ENCODE results near the gene DNM3. TPM values are rescaled to one million over a fixed set of nuclear protein-coding genes. Genes with fewer than 3 reads are reported as not detected.

Gene DNM3
- total RNA-seq, 1 experiment from 2014 or later: 2.7 TPM

GRCh38 chr1:172423336-172423735 lies 582.0 kb downstream of the DNM3 start:
- no peak overlapping the region for H3K4ac ChIP-seq (ENCODE audit: low read depth, low read length)

More at GRCh38 chr1:172423336-172423735, 582.0 kb downstream of the DNM3 start:
- Histone ChIP-seq H4K8ac (replicated peaks; ENCODE audit: insufficient read length, low read depth, low read length) (no peak overlapping the region), H3K79me1 (ENCODE audit: insufficient read depth, low read depth, low read length, poor library complexity, severe bottlenecking) (no peaks in the 10 kb centered on the region), H3K27me3 (ENCODE audit: insufficient read depth, low read length) (no peaks in the 10 kb centered on the region), H3K4me1 (ENCODE audit: insufficient read depth, low read length) (no peaks in the 10 kb centered on the region), H2BK20ac (ENCODE audit: low read depth, low read length, poor library complexity, severe bottlenecking) (no peak overlapping the region), H3K14ac (ENCODE audit: insufficient read depth, low read length) (no peak overlapping the region), H2AK5ac (ENCODE audit: insufficient read length, low read length) (no peak overlapping the region), H3K56ac (ENCODE audit: insufficient read length, low read depth, low read length) (no peak overlapping the region), H3K18ac (ENCODE audit: insufficient read length, low read depth, low read length) (no peak overlapping the region), H3K4me2 (ENCODE audit: insufficient read depth, insufficient read length, low read length) (no peak overlapping the region), H4K91ac (ENCODE audit: insufficient read length, low read depth, low read length) (no peak overlapping the region), H4K20me1 (ENCODE audit: control insufficient read depth, insufficient read depth, insufficient read length) (no peaks in the 10 kb centered on the region), H4K5ac (ENCODE audit: insufficient read length, low read depth, low read length) (no peak overlapping the region), H2BK12ac (ENCODE audit: insufficient read length, low read depth, low read length) (no peak overlapping the region), H2BK120ac (ENCODE audit: low read depth, low read length, poor library complexity, severe bottlenecking) (no peak overlapping the region), H3K23me2 (ENCODE audit: insufficient read length, low read depth, low read length, poor library complexity, severe bottlenecking) (no peaks in the 10 kb centered on the region), H2BK15ac (ENCODE audit: low read depth, low read length) (no peak overlapping the region), H2AFZ (ENCODE audit: low read length) (no peak overlapping the region), H3K9me3 (ENCODE audit: control insufficient read depth, low read depth, low read length) (no peaks in the 10 kb centered on the region), H2BK5ac (ENCODE audit: insufficient read length, low read length) (no peak overlapping the region), H3K27ac (ENCODE audit: insufficient read length, low read depth, low read length) (no peak overlapping the region), H3T11ph (ENCODE audit: low read length) (no peak overlapping the region), H3K79me2 (ENCODE audit: insufficient read depth, low read length) (no peaks in the 10 kb centered on the region), H3K23ac (ENCODE audit: insufficient read length, low read depth, low read length) (no peak overlapping the region), H3K9ac (ENCODE audit: extremely low read depth, insufficient read length, low read length) (no peak overlapping the region)
- no CpG with 5 or more reads among the region's 2 CpGs for WGBS (ENCODE audit: extremely low coverage, insufficient read length, low lambda C conversion rate)
- Mint-ChIP-seq H3K36me3 (ENCODE audit: insufficient read depth in 1 of 3, low read depth in 3 of 3) (no peaks in the 10 kb centered on the region; a peak in 1 of 7 replicates), H3K4me3 (no peak overlapping the region), H3K9me3 (no peaks in the 10 kb centered on the region), H3K4me1 (peaks cover 8 to 10% of the 10 kb centered on the region in 2 experiments), H3K27ac (no peak overlapping the region), H3K27me3 (ENCODE audit: low read depth) (no peaks in the 10 kb centered on the region)
- DNase-seq: no peak
- TF ChIP-seq CTCF (conservative IDR thresholded peaks at IDR 0.05): no peak
